GM10847 (cell line): Measurements from ENCODE around the gene SND1.

ENCODE experiments used
- POLR2A ChIP-seq: IDR thresholded peaks from 2 replicates; pipeline ENCODE4 v1.6.1; 2011; ENCODE audit not compliant: insufficient read length; ENCODE audit errors: extremely low read depth

Gene SND1

GRCh38 chr7:127858091-127858914, 206.3 kb downstream of the SND1 start:
- no peak for TF ChIP-seq POLR2A

GRCh38 chr7:127858915-127859189, 206.9 kb downstream of the SND1 start:
- TF ChIP-seq POLR2A, result no peak

DNA sequence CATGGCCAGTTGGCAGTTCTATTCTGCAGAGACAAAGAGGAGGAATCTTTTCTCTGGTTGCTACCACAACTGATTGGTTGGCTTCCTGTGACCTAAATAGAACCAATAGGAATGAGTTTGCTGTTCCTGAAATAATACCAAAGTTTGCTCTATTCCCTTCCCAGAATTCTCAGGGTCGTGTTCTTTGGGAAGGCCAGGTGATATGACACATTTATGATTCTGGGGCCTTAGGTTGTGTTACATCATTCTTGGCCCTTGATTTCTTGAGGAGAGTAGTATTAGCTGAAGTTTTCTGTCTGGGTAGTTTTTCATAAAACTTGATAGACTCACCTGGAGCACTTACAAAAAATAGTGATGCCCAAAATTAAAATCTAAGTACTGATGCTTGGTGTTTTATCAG, 207.3 kb downstream of the SND1 start:
- no peak for TF ChIP-seq POLR2A

DNA sequence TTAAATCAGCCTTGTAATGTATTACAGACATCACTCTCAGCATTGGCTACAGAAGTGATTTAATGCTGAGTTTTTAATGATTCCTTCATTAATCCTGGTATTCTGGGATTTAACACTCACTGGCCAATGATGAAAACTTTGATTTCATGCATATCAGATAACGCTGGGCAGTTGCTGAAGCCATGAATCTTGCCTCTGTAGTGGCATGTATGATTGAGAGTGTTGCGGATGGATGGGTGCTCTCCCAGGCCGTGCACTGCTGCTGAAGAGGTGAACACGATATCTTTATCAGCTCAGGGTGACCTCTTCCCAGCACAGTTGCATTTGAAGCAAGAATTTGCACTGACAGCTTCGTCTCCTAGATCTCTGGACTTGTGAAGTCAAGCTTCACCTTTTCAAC, 210.5 kb downstream of the SND1 start:
- TF ChIP-seq POLR2A, result no peak

DNA sequence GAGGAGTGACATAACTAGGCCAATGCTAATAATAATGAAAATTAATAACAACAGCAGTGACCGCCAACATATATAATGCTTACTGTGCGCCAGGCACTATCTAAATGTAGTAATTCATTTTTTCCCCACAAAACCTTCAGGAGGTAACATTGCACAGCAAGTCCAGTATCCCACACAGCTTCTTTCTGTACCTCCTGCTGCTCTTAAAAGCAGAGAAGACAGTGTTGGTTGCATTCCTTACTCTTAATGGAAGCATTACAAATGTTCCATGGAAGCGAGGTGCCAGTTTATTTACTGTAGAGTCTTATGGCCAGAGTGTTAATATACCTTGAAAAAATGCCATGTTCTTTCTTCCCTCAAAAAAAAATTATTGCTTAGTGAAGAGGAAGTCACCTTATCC, 211.1 kb downstream of the SND1 start:
- TF ChIP-seq POLR2A, result no peak

- no peak for TF ChIP-seq POLR2A
Measured at GRCh38 chr7:127865466-127865865, 213.5 kb downstream of the SND1 start.

GRCh38 chr7:127870231-127870907, 218.4 kb downstream of the SND1 start:
- TF ChIP-seq POLR2A, result no peak

DNA sequence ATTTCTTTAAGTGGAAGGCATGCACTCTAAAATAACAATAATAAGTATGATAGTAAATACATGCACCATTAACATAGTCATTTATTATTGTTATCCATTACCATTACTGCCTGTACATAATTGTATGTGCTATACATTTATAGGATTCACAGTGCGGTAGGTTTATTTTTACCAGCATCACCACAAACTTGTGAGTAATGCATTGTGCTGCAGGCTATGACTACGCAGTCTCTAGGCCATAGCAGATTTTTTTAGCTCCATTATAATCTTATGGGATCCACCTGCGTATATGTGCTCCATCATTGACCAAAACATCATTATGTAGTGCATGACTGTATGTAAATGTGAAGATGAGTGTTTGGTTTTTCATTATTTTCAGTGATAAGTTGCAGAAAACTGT, 219.2 kb downstream of the SND1 start:
- TF ChIP-seq POLR2A, result no peak

DNA sequence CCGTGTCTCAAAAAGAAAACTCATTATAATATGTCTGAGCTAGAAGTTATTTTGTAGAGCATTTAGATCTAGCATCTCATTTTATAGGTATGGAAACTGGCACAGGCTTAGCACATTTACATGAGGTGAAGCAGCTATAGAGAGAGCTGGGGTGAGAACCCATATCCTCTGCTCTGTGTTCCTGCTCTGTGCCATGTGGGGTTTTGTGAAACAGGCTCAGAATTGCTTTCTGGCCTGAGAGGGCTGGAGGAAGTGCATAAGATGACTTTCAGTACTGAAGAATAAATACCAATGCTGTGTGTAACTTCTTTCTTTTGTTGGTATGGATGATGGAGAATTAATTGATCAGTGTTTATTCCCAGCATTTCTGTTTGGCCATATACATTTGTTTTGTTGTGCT, 220.1 kb downstream of the SND1 start:
- no peak for TF ChIP-seq POLR2A

GRCh38 chr7:127873151-127873550, 221.2 kb downstream of the SND1 start:
- TF ChIP-seq POLR2A, result no peak

DNA sequence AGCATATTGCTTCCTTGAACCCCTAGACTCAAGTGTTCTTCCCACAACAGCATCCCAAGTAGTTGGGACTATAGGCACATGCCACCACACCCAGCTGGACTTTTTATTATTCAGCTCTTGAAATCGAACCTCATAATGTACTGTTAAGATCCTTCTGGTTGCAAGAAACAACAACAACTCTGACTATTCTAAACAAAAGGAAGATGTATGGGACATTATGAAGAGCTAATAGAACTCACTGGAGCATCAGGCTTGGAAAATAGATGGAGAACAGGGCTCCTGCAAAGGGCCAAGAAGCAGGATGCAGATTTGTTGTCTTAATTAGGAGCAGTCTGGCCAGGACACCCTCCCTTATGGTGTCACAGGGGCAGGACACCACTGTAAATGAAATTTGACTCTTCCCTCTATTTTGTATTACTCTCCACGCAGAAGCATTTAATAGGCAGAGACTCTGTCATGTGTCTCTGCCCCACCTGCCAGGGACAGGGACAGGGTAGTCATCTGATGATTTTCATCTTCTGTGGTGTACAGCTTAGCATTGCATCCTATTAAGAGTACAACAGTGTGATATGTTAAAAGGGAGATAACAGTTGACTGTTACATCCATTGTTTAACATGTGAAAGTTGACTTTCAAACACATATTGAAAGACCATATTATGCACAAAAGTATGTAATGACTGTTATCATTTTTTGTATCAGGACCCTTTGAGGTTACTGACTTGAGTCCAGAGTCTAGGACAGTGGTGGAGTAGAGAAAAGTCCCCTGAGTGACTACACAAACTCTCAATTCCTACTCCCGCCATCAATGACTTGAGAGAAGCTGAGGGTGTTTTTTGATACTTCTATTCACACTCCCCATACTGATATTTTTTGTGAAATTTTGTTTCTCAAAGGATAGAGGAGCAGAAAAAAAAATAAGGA, 222.0 kb downstream of the SND1 start:
- no peak for TF ChIP-seq POLR2A

DNA sequence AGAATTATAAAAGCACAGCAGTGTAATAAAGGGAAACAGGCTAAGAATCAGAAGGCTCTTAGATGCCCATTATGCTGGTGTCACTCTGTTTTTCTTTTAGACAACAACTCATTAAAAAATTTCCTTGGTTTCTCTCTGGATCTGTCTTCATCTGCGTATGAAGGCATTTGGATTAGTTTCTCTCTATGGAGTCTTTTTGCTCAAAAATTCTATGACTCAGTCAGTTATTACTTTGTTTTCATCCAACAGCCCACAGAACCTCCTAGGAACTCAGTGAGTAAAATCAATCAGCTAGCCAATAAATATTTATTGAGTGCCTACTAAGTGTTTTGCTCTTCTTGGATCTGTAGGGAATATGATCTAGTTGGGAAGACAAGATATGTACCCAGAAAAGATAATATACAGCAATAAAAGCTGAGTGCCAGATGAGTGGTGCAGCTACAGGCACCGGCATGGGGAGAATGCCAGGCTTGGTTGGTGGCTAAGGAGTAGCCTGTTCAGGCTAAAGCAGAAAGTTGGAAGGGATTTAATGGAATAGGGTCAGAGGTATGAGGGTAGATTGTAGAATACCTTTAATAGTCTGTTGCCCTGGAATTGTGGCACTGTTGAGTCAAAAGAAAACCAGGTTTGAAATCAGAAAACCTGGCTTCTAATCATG, 223.1 kb downstream of the SND1 start:
- no peak for TF ChIP-seq POLR2A

DNA sequence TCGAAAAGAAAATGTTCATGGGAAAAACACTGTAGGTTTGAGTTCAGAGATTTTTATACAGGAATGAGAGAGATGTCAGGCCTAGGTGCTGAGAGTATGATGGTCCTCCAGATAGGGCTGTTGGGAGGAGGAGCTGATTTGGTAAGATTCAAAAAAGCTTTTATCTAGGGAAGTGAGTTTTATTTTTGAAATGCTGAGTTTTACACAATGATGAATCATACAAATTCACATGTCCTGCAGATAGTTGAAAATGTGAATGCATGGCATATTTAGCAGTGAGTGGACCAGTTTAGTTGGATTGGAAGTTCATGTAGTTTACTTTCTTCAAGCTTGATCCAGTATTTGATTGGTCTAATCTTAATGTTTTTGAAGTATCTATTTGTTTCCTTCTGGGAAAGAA, 224.4 kb downstream of the SND1 start:
- no peak for TF ChIP-seq POLR2A

DNA sequence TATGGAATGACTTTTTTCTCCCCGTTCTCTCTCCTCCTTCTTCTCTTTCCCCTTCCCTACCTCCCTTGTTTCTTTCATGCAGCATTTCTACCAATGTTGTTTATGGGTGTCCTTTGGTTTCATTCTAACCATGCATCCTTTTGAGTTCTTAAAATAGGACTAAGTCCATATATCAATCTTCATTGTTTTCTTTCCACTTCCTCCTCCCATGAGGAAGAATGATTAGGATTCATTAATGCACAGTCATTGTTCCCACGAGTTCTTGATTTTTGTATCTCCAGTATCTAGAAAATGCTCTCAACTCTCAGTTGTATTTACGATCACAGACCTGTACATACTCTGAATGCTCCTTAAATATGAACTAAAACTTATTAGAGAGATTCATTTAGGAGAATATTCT, 226.0 kb downstream of the SND1 start:
- no peak for TF ChIP-seq POLR2A

DNA sequence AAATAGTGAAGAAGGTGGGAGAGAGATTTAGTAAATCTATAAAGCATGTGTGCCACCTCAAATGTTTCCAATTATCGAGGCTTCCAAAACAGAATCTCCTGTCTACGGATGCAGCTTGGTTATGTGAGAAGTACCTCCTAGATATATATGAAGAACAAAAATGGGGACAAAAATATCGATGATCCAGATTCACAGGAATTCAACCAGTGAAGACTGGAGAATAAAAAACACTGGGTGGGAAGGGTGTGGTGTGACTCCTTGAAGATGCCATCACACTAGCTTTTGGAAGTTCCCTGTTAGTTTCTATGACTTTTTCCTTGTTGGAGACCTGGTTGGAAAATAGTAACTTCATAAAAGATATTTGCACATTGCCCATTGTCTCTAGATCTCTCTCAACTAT, 226.8 kb downstream of the SND1 start:
- no peak for TF ChIP-seq POLR2A
